HG02973 (cell line): ENCODE results near the gene ZBTB45.
A peak's percentile ranks its signal among the peaks of the same experiment; 100 is the strongest.

Experiments used
- ATAC-seq: cut with Tn5 transposase; IDR thresholded peaks from one replicate; pipeline ENCODE4 v1.9.1; 2021; ENCODE audit warnings: moderate library complexity; ENCODE audit not compliant: unreplicated experiment

Gene ZBTB45

GRCh38 chr19:58555369-58555885 is 35.8 kb upstream of the ZBTB45 start:
- ATAC-seq = no peak

- ATAC-seq = peak; percentile 15
These were observed 35.1 kb upstream of the ZBTB45 start, which contains the start of gene CHMP2A for GRCh38 chr19:58554494-58555368. Gene CHMP2A, minus strand, starts transcription at chr19:58555105. Its CDS starts 893 bp downstream, at chr19:58554212.

- no peak for ATAC-seq
These were observed 34.3 kb upstream of the ZBTB45 start for GRCh38 chr19:58553799-58554493.

- no peak for ATAC-seq
These were observed 33.0 kb upstream of the ZBTB45 start for GRCh38 chr19:58552655-58553054.

GRCh38 chr19:58551577-58552471 is 32.2 kb upstream of the ZBTB45 start:
- no peak for ATAC-seq

- ATAC-seq = no peak
These were observed 31.5 kb upstream of the ZBTB45 start for GRCh38 chr19:58551123-58551497.

GRCh38 chr19:58550362-58551122 is 30.9 kb upstream of the ZBTB45 start:
- no peak for ATAC-seq

- ATAC-seq = no peak
These were observed 30.2 kb upstream of the ZBTB45 start for GRCh38 chr19:58549664-58550361.

GRCh38 chr19:58548859-58549663 is 29.5 kb upstream of the ZBTB45 start:
- ATAC-seq = no peak

GRCh38 chr19:58547323-58548312 is 28.0 kb upstream of the ZBTB45 start:
- ATAC-seq = no peak

GRCh38 chr19:58546019-58546530 is 26.5 kb upstream of the ZBTB45 start:
- ATAC-seq = no peak

GRCh38 chr19:58545286-58546018 is 25.8 kb upstream of the ZBTB45 start:
- no peak for ATAC-seq

- peak; percentile 39 for ATAC-seq
These were observed 25.1 kb upstream of the ZBTB45 start for GRCh38 chr19:58544591-58545285.

GRCh38 chr19:58543826-58544590 is 24.4 kb upstream of the ZBTB45 start, which contains the start of gene TRIM28:
Gene TRIM28, plus strand, starts transcription at chr19:58544064. Its CDS starts 694 bp downstream, at chr19:58544758.
- ATAC-seq = peak; percentile 66
